Stimulated activated naive CD8-positive, alpha-beta T cell treated with anti-CD3 and anti-CD28 coated beads, Interleukin-15, amount 100 ng/mL, for 72 hours (primary cell): ENCODE measurements around the gene CFAP210.
"Not testable (repeated sequence)": the region's sequence is repeated elsewhere in the genome, so short reads cannot be mapped to it uniquely, and the experiment has no call there.

Experiments used
- ATAC-seq: fragments of 150-1000 bp; cut with Tn5 transposase; 2 replicates; pipeline ENCODE4 v1.10.0; 2021; ENCODE audit warnings: mild to moderate bottlenecking, moderate library complexity
- DNase-seq, 2 donors: peaks; one replicate each; pipeline ENCODE4 v3.0.0; 2021 to 2022
- H3K27ac Mint-ChIP-seq, 2 donors: one replicate each; pipeline ENCODE4 v1.8.0; 2022; ENCODE audit warnings: mild to moderate bottlenecking in 2 of 2, mixed read lengths in 2 of 2, moderate library complexity in 2 of 2
- H3K27me3 Mint-ChIP-seq: one replicate; pipeline ENCODE4 v1.8.0; 2022; ENCODE audit warnings: mixed read lengths
- H3K4me1 Mint-ChIP-seq: one replicate; pipeline ENCODE4 v1.8.0; 2022; ENCODE audit warnings: mild to moderate bottlenecking, mixed read lengths
- H3K4me3 Mint-ChIP-seq, 2 donors: one replicate each; pipeline ENCODE4 v1.8.0; 2022; ENCODE audit warnings: mild to moderate bottlenecking in 2 of 2, mixed read lengths in 2 of 2, moderate library complexity in 1 of 2
- H3K9me3 Mint-ChIP-seq, 2 donors: one replicate each; pipeline ENCODE4 v1.8.0; 2022; ENCODE audit warnings: mixed read lengths in 2 of 2

The CFAP210 gene

DNA sequence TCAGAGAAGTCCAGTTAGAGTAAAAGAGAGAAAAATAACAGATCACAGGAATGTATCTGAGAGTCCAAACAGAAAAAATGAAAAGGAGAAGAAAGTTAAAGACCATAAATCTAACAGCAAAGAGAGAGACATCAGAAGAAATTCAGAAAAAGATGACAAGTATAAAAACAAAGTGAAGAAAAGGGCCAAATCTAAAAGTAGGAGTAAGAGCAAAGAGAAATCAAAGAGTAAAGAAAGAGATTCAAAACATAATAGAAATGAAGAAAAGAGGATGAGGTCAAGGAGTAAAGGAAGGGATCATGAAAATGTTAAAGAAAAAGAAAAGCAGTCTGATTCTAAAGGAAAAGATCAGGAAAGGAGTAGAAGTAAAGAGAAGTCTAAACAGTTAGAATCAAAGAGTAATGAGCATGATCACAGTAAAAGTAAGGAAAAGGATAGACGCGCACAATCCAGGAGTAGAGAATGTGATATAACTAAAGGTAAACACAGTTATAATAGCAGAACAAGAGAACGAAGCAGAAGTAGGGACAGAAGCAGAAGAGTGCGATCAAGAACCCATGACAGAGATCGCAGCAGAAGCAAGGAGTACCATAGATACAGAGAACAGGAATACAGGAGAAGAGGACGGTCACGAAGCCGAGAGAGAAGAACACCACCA is 57.6 kb downstream of the CFAP210 start:
- ATAC-seq (no peak), DNase-seq (no peak)
- H3K4me1 Mint-ChIP-seq, result no peaks in the 10 kb centered on the region
- no peaks in the 10 kb centered on the region for H3K9me3 Mint-ChIP-seq
- no peak overlapping the region for H3K27ac Mint-ChIP-seq
- H3K4me3 Mint-ChIP-seq, result no peak overlapping the region
- H3K27me3 Mint-ChIP-seq, result no peaks in the 10 kb centered on the region

DNA sequence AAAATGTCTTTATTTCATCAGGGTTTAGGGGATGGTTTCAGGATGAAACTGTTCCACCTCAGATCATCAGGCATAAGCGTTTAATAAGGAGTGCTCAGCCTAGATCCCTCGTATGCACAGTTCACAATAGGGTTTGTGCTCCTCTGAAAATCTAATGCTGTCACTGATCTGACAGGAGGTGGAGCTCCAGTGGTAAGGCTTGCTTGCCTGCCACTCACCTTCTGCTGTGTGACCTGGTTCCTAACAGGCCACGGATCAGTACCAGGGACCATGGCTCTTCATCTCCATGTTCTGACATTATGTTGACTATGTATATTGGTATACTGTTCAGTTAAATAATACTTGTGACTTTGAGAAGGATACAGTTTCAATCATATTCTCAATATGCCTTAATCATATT is 68.4 kb downstream of the CFAP210 start:
- no peaks in the 10 kb centered on the region for H3K27me3 Mint-ChIP-seq
- no peaks in the 10 kb centered on the region for H3K9me3 Mint-ChIP-seq
- no peak overlapping the region for H3K27ac Mint-ChIP-seq
- no peak for ATAC-seq
- H3K4me1 Mint-ChIP-seq, result no peaks in the 10 kb centered on the region
- no peak overlapping the region for H3K4me3 Mint-ChIP-seq
- no peak for DNase-seq

DNA sequence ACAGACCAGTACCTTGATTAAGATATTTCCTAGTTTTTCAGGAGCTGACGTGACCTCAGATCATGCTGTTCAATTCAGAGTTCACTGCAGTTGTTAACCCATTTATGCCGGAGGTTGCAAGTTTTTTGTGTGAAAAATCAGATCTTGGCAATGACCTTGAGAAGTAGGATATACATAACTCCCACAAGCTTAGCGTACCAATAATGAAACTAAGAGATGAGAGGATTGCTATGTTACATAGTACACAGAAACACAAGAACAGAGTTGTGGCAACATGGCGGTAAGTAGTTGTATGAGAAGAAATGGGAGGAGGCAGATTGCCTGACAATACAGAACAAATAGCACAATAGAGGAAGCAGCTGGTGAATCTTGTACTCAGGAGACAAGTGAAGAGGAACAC is 71.0 kb downstream of the CFAP210 start:
- no peaks in the 10 kb centered on the region for H3K27me3 Mint-ChIP-seq
- H3K27ac Mint-ChIP-seq, result no peak overlapping the region
- no peak for ATAC-seq
- no peaks in the 10 kb centered on the region for H3K9me3 Mint-ChIP-seq
- no peak for DNase-seq
- peaks cover 21% of the 10 kb centered on the region for H3K4me1 Mint-ChIP-seq
- no peak overlapping the region for H3K4me3 Mint-ChIP-seq

DNA sequence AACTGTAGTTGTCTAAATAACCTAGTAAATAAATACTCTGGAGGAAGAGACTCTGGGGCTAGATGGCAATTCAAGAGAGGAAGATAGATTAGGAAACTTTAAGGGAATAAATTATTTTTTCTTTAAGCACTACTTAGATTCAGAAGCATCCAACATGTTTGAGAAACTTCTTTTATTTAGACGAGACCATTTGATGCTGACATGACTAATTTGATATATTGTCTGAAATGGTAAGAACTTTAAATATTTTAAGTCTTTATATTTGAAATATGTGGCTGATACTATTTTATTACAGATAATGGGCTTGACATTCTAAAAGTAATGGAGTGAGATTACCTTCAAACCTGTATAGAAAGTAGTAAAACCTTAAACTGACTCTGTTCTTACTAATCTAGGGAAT is 73.7 kb downstream of the CFAP210 start:
- no peak for DNase-seq
- H3K4me1 Mint-ChIP-seq, result peaks cover 22% of the 10 kb centered on the region
- ATAC-seq, result no peak
- H3K27me3 Mint-ChIP-seq, result no peaks in the 10 kb centered on the region
- peaks cover 7 to 8% of the 10 kb centered on the region in 2 donors for H3K9me3 Mint-ChIP-seq
- H3K27ac Mint-ChIP-seq, result no peak overlapping the region
- no peak overlapping the region for H3K4me3 Mint-ChIP-seq

DNA sequence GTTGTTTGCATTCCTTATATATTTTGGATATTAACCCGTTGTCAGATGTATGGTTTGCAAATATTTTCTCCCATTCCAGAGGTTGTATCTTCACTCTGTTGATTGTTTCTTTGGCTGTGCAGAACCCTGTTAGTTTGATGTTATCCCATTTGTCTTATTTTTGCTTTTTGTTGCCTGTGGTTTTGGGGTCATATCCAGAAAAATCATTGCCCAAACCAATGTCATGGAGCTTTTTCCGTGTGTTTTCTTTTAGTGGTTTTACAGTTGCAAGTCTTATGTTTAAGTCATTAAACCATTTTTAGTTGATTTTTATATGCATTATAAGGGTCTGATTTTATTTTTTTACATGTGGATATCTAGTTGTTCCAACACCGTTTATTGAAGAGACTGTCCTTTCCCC is 74.3 kb downstream of the CFAP210 start:
- ATAC-seq (no peak), DNase-seq (no peak)
- no peaks in the 10 kb centered on the region for H3K27me3 Mint-ChIP-seq
- no peak overlapping the region for H3K4me3 Mint-ChIP-seq
- peaks cover 8 to 9% of the 10 kb centered on the region in 2 donors for H3K9me3 Mint-ChIP-seq
- H3K27ac Mint-ChIP-seq, result no peak overlapping the region
- peaks cover 22% of the 10 kb centered on the region for H3K4me1 Mint-ChIP-seq

DNA sequence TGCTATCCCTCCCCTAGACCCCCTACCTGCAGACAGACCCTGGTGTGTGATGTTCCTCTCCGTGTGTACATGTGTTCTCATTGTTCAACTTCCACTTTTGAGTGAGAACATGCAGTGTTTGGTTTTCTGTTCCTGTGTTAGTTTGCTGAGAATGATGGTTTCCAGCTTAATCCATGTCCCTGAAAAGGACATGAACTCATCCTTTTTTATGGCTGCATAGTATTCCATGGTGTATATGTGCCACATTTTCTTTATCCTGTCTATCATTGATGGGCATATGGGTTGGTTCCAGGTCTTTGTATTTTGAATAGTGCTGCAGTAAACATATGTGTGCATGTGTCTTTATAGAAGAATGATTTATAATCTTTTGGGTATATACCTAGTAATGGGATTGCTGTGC is 78.2 kb downstream of the CFAP210 start:
- H3K4me3 Mint-ChIP-seq, DNase-seq, H3K27ac Mint-ChIP-seq, H3K9me3 Mint-ChIP-seq, ATAC-seq, H3K27me3 Mint-ChIP-seq: not testable (repeated sequence)
- peaks cover 22% of the 10 kb centered on the region for H3K4me1 Mint-ChIP-seq

DNA sequence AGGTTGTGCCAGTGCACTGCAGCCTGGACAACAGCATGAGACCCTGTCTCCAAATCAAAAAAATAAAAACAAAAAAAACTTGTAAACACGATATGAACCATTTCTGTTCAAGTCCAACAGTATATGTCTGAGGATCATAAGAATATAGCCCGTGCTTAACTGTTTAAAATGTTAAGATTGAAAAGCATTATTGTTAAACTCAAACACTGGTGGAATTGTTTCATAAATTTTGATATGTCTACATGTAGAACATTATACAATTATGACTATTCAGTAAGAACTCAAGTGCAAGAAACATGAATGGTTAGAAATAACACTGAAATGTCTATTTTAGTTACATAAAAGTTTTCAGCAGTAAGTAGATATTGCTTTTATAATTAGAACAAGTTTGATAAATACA is 80.3 kb downstream of the CFAP210 start:
- Mint-ChIP-seq H3K27ac (no peak overlapping the region), H3K4me1 (peaks cover 8% of the 10 kb centered on the region), H3K27me3 (no peaks in the 10 kb centered on the region), H3K9me3 (peaks cover 8 to 9% of the 10 kb centered on the region in 2 donors), H3K4me3 (no peak overlapping the region)
- no peak for DNase-seq
- ATAC-seq, result no peak

DNA sequence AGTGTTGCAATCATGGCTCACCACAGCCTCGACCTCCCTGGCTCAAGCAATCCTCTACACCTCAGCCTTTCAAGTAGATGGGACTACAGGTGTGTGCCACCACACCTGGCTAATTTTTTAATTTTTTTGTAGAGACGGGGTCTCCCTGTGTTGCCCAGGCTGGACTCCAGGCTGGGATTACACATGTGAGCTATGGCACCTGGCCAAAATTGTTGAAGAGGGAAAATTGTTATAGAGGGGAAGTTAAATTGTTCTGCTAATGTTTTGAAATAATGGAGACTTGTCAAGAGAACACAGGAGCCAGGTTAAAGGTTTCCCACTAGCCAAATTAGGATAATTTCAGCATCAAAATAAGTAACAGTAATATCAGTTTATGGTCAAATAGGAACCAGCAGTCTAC is 84.9 kb downstream of the CFAP210 start:
- H3K27me3 Mint-ChIP-seq, result no peaks in the 10 kb centered on the region
- no peaks in the 10 kb centered on the region for H3K4me1 Mint-ChIP-seq
- no peak overlapping the region for H3K4me3 Mint-ChIP-seq
- no peaks in the 10 kb centered on the region for H3K9me3 Mint-ChIP-seq
- no peak for ATAC-seq
- H3K27ac Mint-ChIP-seq, result peak overlapping the region in 1 of 2 donors; percentile 26
- no peak for DNase-seq

DNA sequence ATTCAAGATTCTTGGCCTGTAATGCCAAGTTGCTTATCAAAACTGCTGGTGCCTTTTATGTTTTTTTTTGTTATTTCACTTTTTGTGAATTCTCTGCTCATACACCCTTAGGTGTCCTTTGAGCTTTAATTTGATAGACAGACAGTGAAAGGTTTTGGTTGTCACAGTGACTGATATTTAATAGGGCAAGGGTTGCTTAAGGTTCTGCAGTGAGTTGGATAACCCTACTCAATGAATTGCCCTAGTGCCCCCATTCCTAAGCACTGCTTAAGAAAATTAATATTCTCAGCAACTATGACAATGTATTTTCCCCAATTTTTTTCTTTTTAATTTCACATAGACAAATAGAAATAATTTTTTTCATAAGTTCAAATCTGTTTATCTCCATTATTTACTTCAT is 94.6 kb downstream of the CFAP210 start:
- Mint-ChIP-seq H3K4me3 (no peak overlapping the region), H3K4me1 (peaks cover 30% of the 10 kb centered on the region), H3K27me3 (no peaks in the 10 kb centered on the region), H3K9me3 (no peaks in the 10 kb centered on the region), H3K27ac (no peak overlapping the region)
- DNase-seq, result no peak
- no peak for ATAC-seq

DNA sequence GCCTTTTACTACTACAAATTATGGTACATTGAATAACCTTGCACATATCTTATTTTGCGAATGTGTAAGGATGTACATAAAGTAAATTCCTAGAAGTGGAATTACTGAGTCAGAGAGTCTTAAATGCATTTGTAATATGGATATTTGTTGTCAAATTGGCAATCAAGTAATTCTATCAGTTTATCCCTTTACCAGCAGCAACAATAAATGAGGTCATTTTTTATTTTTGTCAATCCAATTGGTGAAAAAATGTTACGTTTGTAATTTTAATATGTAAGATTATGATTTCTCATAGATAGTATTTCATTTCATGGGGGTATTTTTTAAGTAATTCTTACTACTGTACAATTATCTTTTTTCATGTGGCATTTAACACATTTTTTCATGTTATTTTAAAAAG is 95.2 kb downstream of the CFAP210 start:
- no peaks in the 10 kb centered on the region for H3K27me3 Mint-ChIP-seq
- no peak for DNase-seq
- H3K9me3 Mint-ChIP-seq, result no peaks in the 10 kb centered on the region
- no peak overlapping the region for H3K4me3 Mint-ChIP-seq
- H3K4me1 Mint-ChIP-seq, result peaks cover 30% of the 10 kb centered on the region
- no peak for ATAC-seq
- no peak overlapping the region for H3K27ac Mint-ChIP-seq

DNA sequence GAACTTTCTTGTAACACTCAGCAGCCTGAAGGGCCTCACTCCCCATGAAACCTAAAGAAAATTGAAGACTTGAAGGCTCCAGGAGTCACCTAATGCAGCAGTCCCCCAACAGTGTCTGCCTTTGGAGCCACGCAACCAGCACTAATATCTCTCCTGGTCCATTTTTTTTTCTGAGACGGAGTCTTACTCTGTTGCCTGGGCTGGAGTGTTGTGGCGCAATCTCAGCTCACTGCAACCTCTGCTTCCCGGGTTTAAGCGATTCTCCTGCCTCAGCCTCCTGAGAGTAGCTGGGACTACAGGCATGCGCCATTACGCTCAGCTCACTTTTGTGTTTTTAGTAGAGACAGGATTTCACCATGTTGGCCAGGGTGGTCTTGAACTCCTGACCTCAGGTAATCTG is 97.7 kb downstream of the CFAP210 start:
- Mint-ChIP-seq H3K4me1 (peaks cover 29% of the 10 kb centered on the region), H3K27ac (peak overlapping the region in 1 of 2 donors; percentile 88)

More for the DNA sequence above, 97.7 kb downstream of the CFAP210 start:
- H3K4me3 Mint-ChIP-seq, H3K27me3 Mint-ChIP-seq, ATAC-seq, H3K9me3 Mint-ChIP-seq, DNase-seq: not testable (repeated sequence)
